Endodermal cell (in vitro differentiated cells): ENCODE data around the gene CLIP3. TPM values are rescaled to one million over a fixed set of nuclear protein-coding genes. Genes with fewer than 3 reads are reported as not detected.
A peak's percentile ranks its signal among the peaks of the same experiment; 100 is the strongest.

Source experiments
- DNase-seq: peaks from one replicate; pipeline ENCODE4 v3.0.0-alpha.2; 2017
- H3K27ac ChIP-seq: 2 replicates; pipeline ENCODE4 v1.5.1; 2013; ENCODE audit warnings: mild to moderate bottlenecking, low read depth, low read length, moderate library complexity
- H3K27me3 ChIP-seq: 2 replicates; pipeline ENCODE4 v1.6.1; 2013; ENCODE audit warnings: mild to moderate bottlenecking, low read length, moderate library complexity; ENCODE audit not compliant: insufficient read depth, control insufficient read depth, poor library complexity, severe bottlenecking
- H3K36me3 ChIP-seq: 2 replicates; pipeline ENCODE4 v1.7.0; 2013; ENCODE audit warnings: mild to moderate bottlenecking, low read length, moderate library complexity; ENCODE audit not compliant: control insufficient read depth, insufficient read depth
- H3K4me1 ChIP-seq: one replicate; pipeline ENCODE4 v1.7.0; 2013; ENCODE audit warnings: low read length; ENCODE audit not compliant: control insufficient read depth, insufficient read depth
- H3K4me3 ChIP-seq: 2 replicates; pipeline ENCODE4 v1.5.1; 2013; ENCODE audit warnings: mild to moderate bottlenecking, low read length, moderate library complexity
- H3K9ac ChIP-seq: 2 replicates; pipeline ENCODE4 v1.6.1; 2013; ENCODE audit warnings: mild to moderate bottlenecking, low read length, moderate library complexity; ENCODE audit not compliant: poor library complexity, severe bottlenecking; ENCODE audit errors: extremely low read depth
- H3K9me3 ChIP-seq: 2 replicates; pipeline ENCODE4 v1.6.1; 2013; ENCODE audit warnings: mild to moderate bottlenecking, low read length, moderate library complexity; ENCODE audit not compliant: control insufficient read depth
- H3K27ac Mint-ChIP-seq: 2 replicates; pipeline ENCODE4 v1.8.0; 2020; ENCODE audit warnings: mixed read lengths
- H3K27me3 Mint-ChIP-seq: 2 replicates; pipeline ENCODE4 v1.8.0; 2021; ENCODE audit warnings: mild to moderate bottlenecking, mixed read lengths; ENCODE audit not compliant: insufficient read depth
- H3K36me3 Mint-ChIP-seq: 2 replicates; pipeline ENCODE4 v1.8.0; 2020; ENCODE audit warnings: low read depth, mixed read lengths
- H3K4me1 Mint-ChIP-seq: 2 replicates; pipeline ENCODE4 v1.8.0; 2020; ENCODE audit warnings: mixed read lengths
- H3K4me3 Mint-ChIP-seq: 2 replicates; pipeline ENCODE4 v1.8.0; 2020; ENCODE audit warnings: mild to moderate bottlenecking, moderate library complexity, mixed read lengths
- H3K9me3 Mint-ChIP-seq: 2 replicates; pipeline ENCODE4 v1.8.0; 2020; ENCODE audit warnings: mild to moderate bottlenecking, mixed read lengths
- CTCF ChIP-seq: fragments of 200-600 bp; sonication (generic); conservative IDR thresholded peaks from 2 replicates; pipeline ENCODE4 v1.5.0; 2021; ENCODE audit warnings: antibody characterized with exemption, mild to moderate bottlenecking
- WGBS, 2 experiments: methylation state at CpG; one replicate each; pipeline versions ENCODE4 v1.1.5 to v1.1.7; 2013; ENCODE audit warnings: missing lambda C conversion rate in 2 of 2, mixed read lengths in 1 of 2; ENCODE audit not compliant: insufficient coverage in 1 of 2, insufficient read length in 1 of 2; 5-methylcytosine and 5-hydroxymethylcytosine counted together
- total RNA-seq, 2 donors: library from RNA; stranded (reverse); fragmentation: NEBNext Ultra II Directional in 1 of 2; extraction: Animal tissue kit (Norgen Biotek cat#: 25700) in 1 of 2; gene quantifications; 2 replicates in 1 of 2; 3 replicates in 1 of 2; pipeline ENCODE4 v1.2.1, GENCODE V29; 2021

CLIP3 gene
- total RNA-seq, 2 donors from 2014 or later = 12.6 to 19.7 TPM

- peak within 1 kb of the TSS; percentile 96 for H3K27ac Mint-ChIP-seq
- no peaks in the 10 kb centered on the region for H3K9me3 Mint-ChIP-seq
- Histone ChIP-seq H3K27me3 (no peaks in the 10 kb centered on the region), H3K36me3 (no peaks in the 10 kb centered on the region), H3K9me3 (no peaks in the 10 kb centered on the region), H3K27ac (no peak within 1 kb of the TSS), H3K4me1 (no peaks in the 10 kb centered on the region), H3K9ac (peak within 1 kb of the TSS; percentile 69), H3K4me3 (peak within 1 kb of the TSS; percentile 97)
- peaks cover 10% of the 10 kb centered on the region for H3K36me3 Mint-ChIP-seq
- peak within 1 kb of the TSS; percentile 96 for H3K4me3 Mint-ChIP-seq
- H3K4me1 Mint-ChIP-seq = peaks cover 22% of the 10 kb centered on the region
- DNase-seq = peak; percentile 99
- WGBS, 2 experiments = 0 to 1% methylated on average over 17 to 42 of the region's 42 CpGs
- TF ChIP-seq CTCF = peak; percentile 40
- peaks cover 4% of the 10 kb centered on the region for H3K27me3 Mint-ChIP-seq
Measured at GRCh38 chr19:36014012-36014924, 18.4 kb downstream of the CLIP3 start, which contains the start of gene ALKBH6. ALKBH6 (minus strand) TSS chr19:36014213; CDS start chr19:36013397, 816 bp downstream.

GRCh38 chr19:36013280-36014011 is 19.2 kb downstream of the CLIP3 start:
- Histone ChIP-seq H3K9ac (peak overlapping the region; percentile 69), H3K27ac (no peak overlapping the region), H3K9me3 (no peaks in the 10 kb centered on the region), H3K4me1 (no peaks in the 10 kb centered on the region), H3K27me3 (no peaks in the 10 kb centered on the region), H3K36me3 (no peaks in the 10 kb centered on the region), H3K4me3 (peak overlapping the region; percentile 97)
- 31 to 32% methylated on average over 12 to 15 of the region's 15 CpGs for WGBS, 2 experiments
- no peaks in the 10 kb centered on the region for H3K9me3 Mint-ChIP-seq
- H3K4me1 Mint-ChIP-seq = peaks cover 27% of the 10 kb centered on the region
- peak overlapping the region; percentile 96 for H3K27ac Mint-ChIP-seq
- peak overlapping the region; percentile 96 for H3K4me3 Mint-ChIP-seq
- peaks cover 10% of the 10 kb centered on the region for H3K36me3 Mint-ChIP-seq
- DNase-seq = no peak
- no peak for TF ChIP-seq CTCF
- H3K27me3 Mint-ChIP-seq = peaks cover 4% of the 10 kb centered on the region

DNA sequence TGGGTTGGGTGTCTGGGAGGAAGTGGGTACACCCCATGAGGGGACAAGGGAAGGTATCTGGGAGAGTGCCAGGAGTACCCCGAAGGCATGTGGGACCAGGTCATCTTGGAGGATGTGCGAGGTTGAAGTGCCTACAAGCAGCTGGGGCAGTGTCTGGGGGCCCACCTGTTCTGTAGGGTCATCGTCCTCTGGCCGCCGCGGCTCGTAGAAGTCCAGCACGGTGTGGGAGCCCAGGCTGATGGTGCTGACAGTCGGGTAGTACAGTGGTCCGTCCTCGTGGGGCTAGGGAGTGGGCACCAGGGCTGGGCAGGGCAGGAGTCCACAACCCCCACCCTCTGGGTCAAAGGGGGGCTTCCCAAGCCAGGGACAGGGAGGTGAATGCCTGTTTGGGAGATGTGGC is 22.3 kb downstream of the CLIP3 start:
- WGBS, 2 experiments = 93 to 95% methylated on average over 11 of the region's 11 CpGs
- H3K27ac Mint-ChIP-seq = no peak overlapping the region

More for the DNA sequence above, 22.3 kb downstream of the CLIP3 start:
- Histone ChIP-seq H3K27me3 (no peaks in the 10 kb centered on the region), H3K4me3 (no peak overlapping the region), H3K9me3 (no peaks in the 10 kb centered on the region), H3K36me3 (no peaks in the 10 kb centered on the region), H3K27ac (no peak overlapping the region), H3K4me1 (no peaks in the 10 kb centered on the region), H3K9ac (no peak overlapping the region)
- H3K36me3 Mint-ChIP-seq = peaks cover 9% of the 10 kb centered on the region
- peaks cover 4% of the 10 kb centered on the region for H3K27me3 Mint-ChIP-seq
- no peaks in the 10 kb centered on the region for H3K9me3 Mint-ChIP-seq
- peaks cover 29% of the 10 kb centered on the region for H3K4me1 Mint-ChIP-seq
- no peak for TF ChIP-seq CTCF
- no peak overlapping the region for H3K4me3 Mint-ChIP-seq
- DNase-seq = no peak
